ENCODE measurements around the gene HYI. TPM values are rescaled to one million over a fixed set of nuclear protein-coding genes. Genes with fewer than 3 reads are reported as not detected.

Gene HYI
- total RNA-seq, 2 donors from 2014 or later: 9.9 to 10.6 TPM

DNA sequence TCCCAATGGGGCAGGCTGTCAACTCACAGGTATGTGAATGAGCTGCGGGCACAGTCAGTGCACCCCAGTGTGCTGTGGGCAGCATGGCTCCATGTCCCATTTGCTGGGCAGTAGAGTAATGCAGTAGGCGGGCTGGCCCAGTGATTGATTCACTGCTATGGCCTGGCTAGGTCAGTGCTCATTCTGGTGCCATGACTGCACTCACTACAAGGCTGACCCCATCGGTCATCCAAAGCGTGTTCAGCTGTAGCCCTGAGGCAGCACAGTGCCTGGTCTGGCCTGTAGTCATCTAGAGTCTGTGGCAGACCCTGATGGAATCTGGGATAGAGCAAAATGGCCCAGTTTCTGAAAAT lies 7.4 kb downstream of the HYI start:
- H3K27ac Mint-ChIP-seq: no peak overlapping the region
- no peak for ATAC-seq (replicated peaks in 1 of 2)
- H3K4me3 Mint-ChIP-seq: no peak overlapping the region
- no peaks in the 10 kb centered on the region for H3K9me3 Mint-ChIP-seq
- no peak for DNase-seq
- peaks cover 2 to 6% of the 10 kb centered on the region in 2 donors for H3K36me3 Mint-ChIP-seq (ENCODE audit: insufficient read depth in 2 of 2)
- no peaks in the 10 kb centered on the region for H3K27me3 Mint-ChIP-seq (ENCODE audit: low read depth)
- no peaks in the 10 kb centered on the region for H3K4me1 Mint-ChIP-seq (ENCODE audit: low read depth)

DNA sequence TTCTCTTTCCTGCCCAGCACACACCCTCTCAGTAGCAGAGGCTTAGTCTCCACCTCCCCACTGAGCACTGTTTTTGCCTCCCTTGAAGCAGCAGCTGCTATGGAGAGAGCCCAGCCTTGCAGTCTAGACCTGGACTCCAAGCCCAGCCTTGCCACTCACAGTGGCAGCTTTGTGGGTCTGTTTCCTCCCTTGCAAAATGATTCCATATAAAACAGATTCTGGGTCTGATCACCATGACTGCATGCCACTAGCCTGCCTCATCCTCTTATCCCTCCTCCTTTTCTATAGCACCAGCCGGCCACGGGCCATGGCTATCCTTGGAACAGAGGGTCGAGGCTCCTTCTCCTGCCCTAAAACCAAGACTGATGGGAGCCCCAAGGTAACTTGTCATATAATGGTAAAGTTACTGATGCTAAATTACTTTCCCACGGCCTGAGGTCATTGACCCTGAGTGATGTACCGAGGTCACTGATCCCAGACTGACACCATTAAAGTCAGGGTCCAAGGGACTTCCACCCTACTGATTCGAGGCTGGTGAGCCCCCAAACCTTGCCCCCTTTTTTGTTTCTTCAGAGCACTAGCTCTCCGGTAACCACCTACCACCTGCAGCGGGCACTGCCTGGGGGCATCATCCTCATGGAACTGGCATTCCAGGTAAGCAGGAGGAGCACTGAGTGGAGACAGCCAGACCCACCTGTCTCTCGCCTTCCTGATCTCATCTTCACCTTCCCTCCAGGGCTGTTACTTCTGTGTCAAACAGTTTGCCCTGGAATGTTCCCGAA lies 7.9 kb downstream of the HYI start:
- DNase-seq (no peak), ATAC-seq (replicated peaks in 1 of 2) (no peak)
- Mint-ChIP-seq H3K4me3 (no peak overlapping the region), H3K27me3 (ENCODE audit: low read depth) (no peaks in the 10 kb centered on the region), H3K4me1 (ENCODE audit: low read depth) (no peaks in the 10 kb centered on the region), H3K36me3 (ENCODE audit: insufficient read depth in 2 of 2) (peaks cover 2 to 4% of the 10 kb centered on the region in 2 donors), H3K27ac (no peak overlapping the region), H3K9me3 (no peaks in the 10 kb centered on the region)

DNA sequence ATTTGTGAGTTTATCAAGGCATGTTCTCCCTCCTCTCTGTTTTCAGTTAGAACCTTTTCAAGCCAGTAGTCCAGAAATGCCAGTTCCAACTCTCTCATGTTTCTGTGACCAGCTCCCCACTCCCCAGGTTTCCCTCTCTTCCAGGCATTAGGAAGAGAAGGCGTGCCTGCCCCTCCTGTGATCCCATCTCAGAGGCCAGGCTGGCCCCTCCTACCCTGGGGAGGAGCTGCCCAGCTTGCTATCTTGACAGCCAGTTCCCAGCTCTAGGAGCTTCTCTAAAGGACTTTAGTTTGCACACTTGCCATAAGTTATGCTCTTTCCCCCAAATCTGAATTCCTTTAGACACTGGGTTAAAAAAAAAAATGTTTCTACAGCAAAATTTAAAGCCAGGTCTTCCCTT lies 8.9 kb downstream of the HYI start:
- Mint-ChIP-seq H3K27ac (peak overlapping the region; percentile 0), H3K36me3 (ENCODE audit: insufficient read depth in 2 of 2) (peaks cover 2% of the 10 kb centered on the region in 2 donors), H3K4me3 (no peak overlapping the region), H3K9me3 (no peaks in the 10 kb centered on the region), H3K4me1 (ENCODE audit: low read depth) (no peaks in the 10 kb centered on the region), H3K27me3 (ENCODE audit: low read depth) (no peaks in the 10 kb centered on the region)
- DNase-seq (no peak), ATAC-seq (replicated peaks in 1 of 2) (no peak)

DNA sequence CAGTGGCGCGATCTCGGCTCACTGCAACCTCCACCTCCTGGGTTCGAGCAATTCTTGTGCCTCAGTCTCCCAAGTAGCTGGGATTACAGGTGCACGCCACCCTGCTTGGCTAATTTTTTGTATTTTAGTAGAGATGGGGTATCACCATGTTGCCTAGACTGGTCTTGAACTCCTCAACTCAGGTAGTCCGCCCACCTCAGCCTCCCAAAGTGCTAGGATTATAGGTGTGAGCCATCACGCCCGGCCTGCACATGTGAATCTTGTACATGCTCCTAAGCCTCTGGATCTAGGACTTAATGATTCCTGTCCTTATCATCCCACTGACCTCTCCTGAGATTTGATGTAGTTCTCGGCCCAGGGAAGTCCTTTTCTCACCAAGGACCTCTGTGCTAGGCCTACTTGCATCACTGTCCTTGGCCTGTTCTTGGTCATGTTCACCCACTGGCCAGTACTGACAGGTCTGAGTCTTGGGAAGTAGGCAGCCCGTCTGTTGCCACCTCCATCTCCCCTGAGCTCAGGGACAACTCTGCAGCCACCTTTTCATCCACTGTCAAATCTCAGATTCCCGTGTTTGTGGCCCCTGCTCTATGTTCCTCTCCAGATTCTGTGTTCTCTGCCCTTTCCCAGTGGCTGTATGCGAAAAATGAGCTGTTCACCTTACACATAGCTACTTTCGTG lies 9.4 kb downstream of the HYI start:
- Mint-ChIP-seq H3K27ac (peak overlapping the region; percentile 0), H3K27me3 (ENCODE audit: low read depth) (no peaks in the 10 kb centered on the region), H3K9me3 (no peaks in the 10 kb centered on the region), H3K4me3 (no peak overlapping the region), H3K4me1 (ENCODE audit: low read depth) (no peaks in the 10 kb centered on the region), H3K36me3 (ENCODE audit: insufficient read depth in 2 of 2) (peaks cover 2% of the 10 kb centered on the region in 2 donors)
- ATAC-seq (replicated peaks in 1 of 2) (no peak), DNase-seq (no peak)

DNA sequence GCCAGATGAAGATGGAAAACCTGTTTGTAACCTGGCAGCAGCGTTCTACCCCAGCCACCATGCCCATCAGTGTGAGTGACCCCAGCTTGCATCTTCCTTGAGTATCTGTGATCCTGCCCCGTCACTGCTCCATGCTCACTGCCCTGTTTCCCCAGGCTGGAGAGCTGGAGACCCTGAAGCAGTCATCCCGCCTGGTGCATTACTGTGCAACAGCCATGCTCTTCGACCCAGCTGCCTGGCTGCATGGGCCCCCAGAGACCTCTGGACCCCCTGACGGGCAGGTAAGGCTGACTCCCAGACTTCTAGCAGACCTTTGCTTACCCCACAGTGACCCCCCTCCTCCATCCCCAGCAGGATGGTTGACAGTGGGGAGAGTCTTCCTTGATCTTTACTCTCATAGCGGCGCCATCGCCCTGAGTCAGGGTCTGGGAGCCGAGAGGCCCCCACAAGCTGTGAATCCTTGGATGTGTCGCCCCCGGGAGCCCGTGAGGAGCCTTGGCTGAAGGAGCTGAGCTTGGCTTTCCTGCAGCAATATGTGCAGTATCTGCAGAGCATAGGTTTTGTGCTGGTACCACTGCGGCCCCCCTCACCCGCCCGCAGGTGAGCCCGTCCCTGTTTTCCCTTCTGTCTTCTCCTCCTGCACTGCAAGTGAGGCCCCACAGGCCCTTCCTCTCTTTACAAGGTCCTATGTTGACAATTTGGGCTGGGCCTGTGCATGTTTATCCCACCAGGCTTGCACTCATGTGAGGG lies 10.4 kb downstream of the HYI start:
- peaks cover 4% of the 10 kb centered on the region in 2 donors for H3K36me3 Mint-ChIP-seq (ENCODE audit: insufficient read depth in 2 of 2)
- no peak overlapping the region for H3K27ac Mint-ChIP-seq
- DNase-seq (no peak), ATAC-seq (replicated peaks in 1 of 2) (no peak)
- H3K27me3 Mint-ChIP-seq (ENCODE audit: low read depth): no peaks in the 10 kb centered on the region
- no peaks in the 10 kb centered on the region for H3K9me3 Mint-ChIP-seq
- no peak overlapping the region for H3K4me3 Mint-ChIP-seq
- no peaks in the 10 kb centered on the region for H3K4me1 Mint-ChIP-seq (ENCODE audit: low read depth)

DNA sequence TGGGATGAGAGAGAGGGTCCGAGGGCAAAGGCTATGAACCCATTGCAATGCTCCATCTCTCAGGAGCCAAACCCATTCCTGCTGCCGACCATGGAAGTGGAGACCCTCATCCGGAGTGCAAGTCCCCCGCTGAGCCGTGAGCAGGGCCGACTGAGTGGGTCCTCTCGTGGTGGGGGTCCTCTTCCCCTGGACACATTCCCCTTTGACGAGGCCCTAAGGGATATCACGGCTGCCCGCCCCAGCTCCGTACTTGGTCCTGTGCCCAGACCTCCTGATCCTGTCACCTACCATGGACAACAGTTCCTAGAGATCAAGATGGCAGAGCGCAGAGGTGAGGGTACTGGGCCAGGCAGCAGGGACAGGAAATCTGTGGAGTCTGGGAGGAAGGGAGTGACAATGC lies 11.0 kb downstream of the HYI start:
- no peak overlapping the region for H3K4me3 Mint-ChIP-seq

DNA sequence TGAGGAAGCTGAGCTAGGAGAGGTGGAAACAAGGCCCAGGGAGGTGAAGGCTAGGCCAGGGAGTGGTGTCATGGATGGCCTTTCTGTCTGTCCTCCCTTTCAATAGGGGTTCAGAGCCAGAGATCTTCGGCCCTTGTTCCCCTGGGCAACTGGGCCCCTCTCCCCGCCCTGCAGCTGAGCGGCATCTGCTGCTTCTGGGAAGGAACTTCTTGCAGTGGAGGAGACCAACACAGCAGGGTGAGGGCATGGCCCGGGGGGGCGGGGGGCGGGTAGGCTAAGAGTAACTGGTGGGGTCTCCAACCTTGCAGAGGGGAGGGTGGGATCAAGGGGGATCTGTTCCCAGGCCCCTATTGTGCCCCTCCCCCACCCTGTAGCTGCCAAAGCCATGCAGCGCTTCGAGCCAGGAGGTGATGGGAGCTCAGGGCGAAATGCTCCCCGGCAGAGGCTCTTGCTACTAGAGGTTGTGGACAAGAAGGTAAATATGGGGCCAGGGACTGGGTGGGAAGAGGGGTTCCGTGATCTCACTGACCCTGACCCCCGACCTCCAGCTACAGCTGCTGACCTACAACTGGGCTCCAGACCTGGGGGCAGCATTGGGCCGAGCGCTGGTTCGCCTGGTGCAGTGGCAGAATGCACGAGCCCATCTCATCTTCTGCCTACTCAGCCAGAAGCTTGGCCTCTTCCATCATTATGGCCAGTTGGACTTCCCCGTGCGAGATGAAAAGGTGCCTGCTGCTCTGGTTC lies 11.7 kb downstream of the HYI start:
- no peaks in the 10 kb centered on the region for H3K4me1 Mint-ChIP-seq (ENCODE audit: low read depth)
- DNase-seq: no peak

More for the DNA sequence above, 11.0 kb downstream of the HYI start:
- Mint-ChIP-seq H3K4me1 (ENCODE audit: low read depth) (no peaks in the 10 kb centered on the region), H3K27ac (no peak overlapping the region), H3K9me3 (no peaks in the 10 kb centered on the region), H3K36me3 (ENCODE audit: insufficient read depth in 2 of 2) (peaks cover 4 to 5% of the 10 kb centered on the region in 2 donors), H3K27me3 (ENCODE audit: low read depth) (no peaks in the 10 kb centered on the region)
- no peak for ATAC-seq (replicated peaks in 1 of 2)
- no peak for DNase-seq

DNA sequence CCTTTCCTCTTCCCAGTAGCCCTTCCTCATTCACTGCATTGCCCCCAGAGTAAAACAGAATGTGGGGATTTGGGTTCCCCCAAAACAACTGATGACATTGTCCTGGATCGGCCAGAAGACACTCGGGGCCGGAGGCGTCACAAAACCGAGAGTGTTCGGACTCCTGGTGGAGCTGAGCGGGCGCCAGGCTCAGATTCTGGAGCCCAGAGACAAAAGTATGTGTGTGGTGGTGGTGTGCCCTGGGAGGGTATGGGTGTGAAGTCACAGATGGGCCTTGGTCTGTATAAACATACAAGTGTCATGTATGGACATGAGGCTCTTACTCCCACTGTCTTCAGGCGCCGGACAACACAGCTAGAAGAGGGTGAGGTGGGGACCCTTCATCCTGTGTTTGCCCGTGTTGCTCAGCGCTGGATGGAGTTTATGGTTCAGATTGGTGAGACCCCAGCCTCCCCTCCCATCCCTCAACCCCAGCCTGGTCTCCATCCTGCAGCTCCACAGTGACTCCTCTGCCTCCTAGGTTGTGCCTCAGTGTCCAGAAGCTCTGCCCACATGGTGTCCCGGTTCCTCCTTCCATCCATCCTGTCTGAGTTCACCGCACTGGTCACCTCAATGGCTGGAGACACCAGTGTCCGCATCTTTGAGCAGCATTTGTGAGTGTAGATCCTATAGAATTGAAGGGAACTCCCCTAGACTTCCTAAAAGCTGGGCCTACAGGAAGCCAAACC lies 12.4 kb downstream of the HYI start:
- Mint-ChIP-seq H3K27ac (no peak overlapping the region), H3K27me3 (ENCODE audit: low read depth) (no peaks in the 10 kb centered on the region), H3K36me3 (ENCODE audit: insufficient read depth in 2 of 2) (peaks cover 4 to 5% of the 10 kb centered on the region in 2 donors), H3K9me3 (no peaks in the 10 kb centered on the region), H3K4me3 (no peak overlapping the region), H3K4me1 (ENCODE audit: low read depth) (no peaks in the 10 kb centered on the region)
- DNase-seq (no peak), ATAC-seq (replicated peaks in 1 of 2) (no peak)

More for the DNA sequence above, 11.7 kb downstream of the HYI start:
- H3K36me3 Mint-ChIP-seq (ENCODE audit: insufficient read depth in 2 of 2): peaks cover 4 to 5% of the 10 kb centered on the region in 2 donors
- no peaks in the 10 kb centered on the region for H3K27me3 Mint-ChIP-seq (ENCODE audit: low read depth)
- H3K4me3 Mint-ChIP-seq: no peak overlapping the region
- no peak overlapping the region for H3K27ac Mint-ChIP-seq
- no peaks in the 10 kb centered on the region for H3K9me3 Mint-ChIP-seq
- ATAC-seq (replicated peaks in 1 of 2): no peak

DNA sequence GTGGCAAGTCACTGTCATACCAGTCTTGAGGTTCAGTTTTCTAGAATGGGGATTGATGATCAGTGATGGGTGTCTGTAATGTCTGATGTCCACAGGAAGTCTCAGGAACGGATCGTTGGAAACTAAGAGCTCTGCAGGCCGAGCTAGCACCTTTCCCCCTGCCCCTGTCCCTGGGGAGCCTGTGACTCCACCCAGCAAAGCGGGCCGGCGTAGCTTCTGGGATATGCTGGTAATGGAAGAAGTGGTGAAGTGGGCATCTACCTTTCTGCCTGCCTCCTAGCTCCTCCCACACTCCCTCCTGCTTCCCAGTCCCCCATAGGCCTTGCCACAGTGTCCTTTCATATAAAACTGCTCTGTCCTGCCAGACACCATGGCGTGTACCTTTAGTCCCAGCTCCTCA lies 13.4 kb downstream of the HYI start:
- H3K27me3 Mint-ChIP-seq (ENCODE audit: low read depth): no peaks in the 10 kb centered on the region
- H3K27ac Mint-ChIP-seq: no peak overlapping the region
- no peaks in the 10 kb centered on the region for H3K9me3 Mint-ChIP-seq
- DNase-seq (no peak), ATAC-seq (replicated peaks in 1 of 2) (no peak)
- no peaks in the 10 kb centered on the region for H3K4me1 Mint-ChIP-seq (ENCODE audit: low read depth)
- peaks cover 3 to 4% of the 10 kb centered on the region in 2 donors for H3K36me3 Mint-ChIP-seq (ENCODE audit: insufficient read depth in 2 of 2)
- no peak overlapping the region for H3K4me3 Mint-ChIP-seq

DNA sequence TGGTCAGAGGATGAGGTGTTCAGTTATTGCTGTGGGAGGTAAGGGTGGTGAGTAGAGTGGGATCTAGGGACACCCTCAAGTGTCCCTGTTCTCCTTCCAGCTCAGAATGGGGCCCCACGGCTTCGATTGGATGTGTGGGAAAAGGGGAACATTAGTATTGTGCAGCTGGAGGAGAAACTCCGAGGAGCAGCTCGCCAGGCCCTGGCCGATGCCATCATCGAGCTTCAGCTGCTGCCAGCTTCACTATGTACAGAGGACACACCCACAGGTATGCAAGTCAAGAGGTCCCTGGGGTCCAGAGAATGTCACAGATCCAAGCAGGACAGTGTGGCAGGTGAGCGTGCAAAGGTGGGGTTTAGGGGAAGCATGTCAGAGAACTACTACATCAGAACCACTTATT lies 13.9 kb downstream of the HYI start:
- Mint-ChIP-seq H3K4me3 (no peak overlapping the region), H3K9me3 (no peaks in the 10 kb centered on the region), H3K36me3 (ENCODE audit: insufficient read depth in 2 of 2) (peaks cover 3 to 7% of the 10 kb centered on the region in 2 donors), H3K27me3 (ENCODE audit: low read depth) (no peaks in the 10 kb centered on the region), H3K27ac (no peak overlapping the region), H3K4me1 (ENCODE audit: low read depth) (no peaks in the 10 kb centered on the region)
- no peak for ATAC-seq (replicated peaks in 1 of 2)
- no peak for DNase-seq

DNA sequence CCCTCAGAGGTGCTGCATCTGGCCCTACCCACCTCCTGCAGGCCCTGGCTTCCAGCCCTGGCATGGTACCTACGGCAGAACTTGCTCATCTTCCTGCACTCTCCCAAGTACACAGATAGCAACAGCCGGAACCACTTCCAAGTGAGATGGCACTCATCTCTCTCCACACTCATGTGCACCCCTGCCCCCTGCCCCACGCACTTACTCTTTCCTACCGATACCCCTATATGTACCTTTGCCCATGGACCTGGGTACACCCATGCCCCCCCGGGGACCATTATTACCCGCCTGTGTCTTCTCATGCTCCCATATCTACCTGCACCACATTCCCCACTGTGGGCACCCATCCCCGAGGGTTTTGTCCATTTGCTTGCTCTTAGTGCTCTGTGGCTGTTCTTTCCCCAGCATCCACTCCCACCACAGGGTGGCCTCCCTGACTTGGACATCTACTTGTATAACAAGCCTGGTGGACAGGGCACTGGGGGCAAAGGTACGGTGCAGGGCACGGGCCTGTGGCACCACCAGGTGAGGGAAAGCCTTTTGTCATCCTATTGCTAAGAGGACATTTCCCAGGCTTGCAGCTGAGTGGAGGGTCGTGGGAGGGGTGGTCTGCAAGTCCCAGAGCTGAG lies 14.7 kb downstream of the HYI start:
- Mint-ChIP-seq H3K9me3 (no peaks in the 10 kb centered on the region), H3K4me3 (no peak overlapping the region), H3K27ac (no peak overlapping the region), H3K27me3 (ENCODE audit: low read depth) (no peaks in the 10 kb centered on the region), H3K4me1 (ENCODE audit: low read depth) (no peaks in the 10 kb centered on the region), H3K36me3 (ENCODE audit: insufficient read depth in 2 of 2) (peaks cover 3 to 7% of the 10 kb centered on the region in 2 donors)
- no peak for ATAC-seq (replicated peaks in 1 of 2)
- DNase-seq: no peak

DNA sequence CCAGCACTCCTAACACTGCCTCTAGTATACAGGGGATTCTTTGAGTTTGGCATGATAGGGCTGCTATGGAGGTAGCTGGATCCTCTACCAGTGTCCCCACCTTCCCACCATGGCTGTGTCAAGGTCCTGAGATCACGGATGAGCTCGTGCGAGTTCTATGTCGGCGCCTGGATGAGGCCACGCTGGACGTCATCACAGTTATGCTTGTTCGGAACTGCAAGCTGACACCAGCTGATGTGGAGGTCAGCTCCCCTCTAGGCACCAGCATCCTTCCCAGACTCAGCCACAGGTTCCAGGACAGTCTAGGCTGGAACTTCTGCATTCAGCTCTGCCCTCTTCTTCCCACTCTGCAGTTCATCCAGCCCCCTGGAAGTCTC lies 15.2 kb downstream of the HYI start:
- no peaks in the 10 kb centered on the region for H3K9me3 Mint-ChIP-seq
- no peaks in the 10 kb centered on the region for H3K27me3 Mint-ChIP-seq (ENCODE audit: low read depth)
- no peak for DNase-seq
- no peaks in the 10 kb centered on the region for H3K4me1 Mint-ChIP-seq (ENCODE audit: low read depth)
- no peak overlapping the region for H3K27ac Mint-ChIP-seq
- peaks cover 3 to 7% of the 10 kb centered on the region in 2 donors for H3K36me3 Mint-ChIP-seq (ENCODE audit: insufficient read depth in 2 of 2)
- ATAC-seq (replicated peaks in 1 of 2): no peak
- no peak overlapping the region for H3K4me3 Mint-ChIP-seq
